Measurements from ENCODE around the gene MYH9. TPM values are rescaled to one million over a fixed set of nuclear protein-coding genes. Genes with fewer than 3 reads are reported as not detected.

MYH9 gene
- total RNA-seq, 8 experiments from 2014 or later = 10.0 to 119 (median 53.1) TPM

DNA sequence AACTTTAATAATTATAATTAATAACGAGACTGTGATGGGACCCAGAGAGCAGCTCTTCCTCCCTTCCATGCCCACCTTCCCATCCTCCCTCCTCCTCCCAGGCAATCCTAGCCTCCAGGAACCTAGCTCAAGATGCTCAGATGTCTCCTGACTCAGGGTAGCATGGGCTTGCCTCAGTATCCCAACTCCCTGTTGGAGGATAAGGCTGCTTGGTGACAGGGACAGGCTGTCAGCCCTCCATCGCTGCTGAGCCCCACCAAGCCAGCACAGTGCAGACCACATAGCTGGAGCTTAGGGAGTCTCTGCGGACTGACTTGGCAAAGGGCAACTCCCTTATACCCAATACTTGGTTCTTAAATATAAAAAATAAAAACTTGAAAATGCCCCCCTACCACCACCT, 11.5 kb downstream of the MYH9 start:
- 83 to 100% (median 100%) methylated on average over 1 to 2 of the region's 3 CpGs; no CpG with 5 or more reads in 6 of the 10 experiments for WGBS, 10 experiments
- H3K27ac ChIP-seq = no peak overlapping the region

DNA sequence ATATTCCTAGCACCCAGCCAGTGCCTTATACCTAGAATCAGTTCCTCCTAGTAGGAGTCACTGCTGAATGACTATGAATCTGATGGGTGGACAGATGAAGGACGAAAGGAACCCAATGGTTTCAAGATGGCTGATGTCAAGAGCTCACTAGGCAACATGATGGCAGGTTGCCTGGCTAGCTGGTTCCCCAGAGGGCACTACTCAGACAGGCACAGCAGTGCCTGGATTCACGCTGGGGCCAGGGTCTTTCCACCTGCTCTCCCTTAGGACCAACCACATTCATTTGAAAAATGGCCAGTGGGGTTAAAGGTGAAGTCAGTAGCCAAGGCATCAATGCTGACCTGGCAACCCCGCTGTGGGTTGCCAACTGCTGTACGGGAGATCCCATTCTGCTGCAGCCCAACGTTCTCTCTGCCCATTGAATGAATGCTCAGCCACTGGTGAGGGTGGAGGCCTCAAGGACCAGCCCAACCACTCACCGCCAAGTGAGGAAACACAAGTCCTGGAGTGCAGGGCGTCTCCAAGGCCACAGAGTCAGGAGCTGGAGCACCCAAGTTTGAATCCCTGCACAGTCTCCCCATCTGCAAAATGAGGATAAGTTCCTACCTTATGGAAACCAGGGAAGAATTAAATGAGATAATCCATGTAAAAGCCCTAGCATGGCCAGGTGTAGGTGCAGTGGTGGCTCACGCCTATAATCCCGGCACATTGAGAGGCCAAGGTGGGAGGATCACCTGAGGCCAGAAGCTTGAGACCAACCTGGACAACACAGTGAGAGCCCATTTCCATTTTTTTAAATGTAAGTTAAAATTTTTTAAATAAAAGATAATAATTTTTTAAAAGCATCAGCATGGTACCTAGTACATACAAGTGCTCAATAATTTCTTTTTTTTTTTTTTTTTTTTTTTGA, 12.4 kb downstream of the MYH9 start:
- in situ Hi-C loops (cut with MboI; ENCODE audit: low pct_unique_long_range_greater_than_20kb in 2 of 9, low sequenced_read_pairs in 9 of 9, unreplicated experiment in 9 of 9) = no loop called here
- 40 to 89% (median 85%) methylated on average over 1 to 5 of the region's 9 CpGs; no CpG with 5 or more reads in 5 of the 10 experiments for WGBS, 10 experiments
- H3K27ac ChIP-seq = no peak overlapping the region
- peak in 3 of 8 experiments; percentile 12 to 47 (median 13) for ATAC-seq (replicated peaks in 6 of 8)
- peaks cover 0 to 14% of the 10 kb centered on the region in 2 donors for H3K4me1 ChIP-seq (replicated peaks in 1 of 2)
- H3K4me3 ChIP-seq = no peak overlapping the region

More for the DNA sequence above, 11.5 kb downstream of the MYH9 start:
- in situ Hi-C loops (cut with MboI; ENCODE audit: low pct_unique_long_range_greater_than_20kb in 2 of 9, low sequenced_read_pairs in 9 of 9, unreplicated experiment in 9 of 9) = no loop called here
- ATAC-seq (replicated peaks in 6 of 8) = no peak
- H3K4me1 ChIP-seq (replicated peaks in 1 of 2) = peaks cover 0 to 5% of the 10 kb centered on the region in 2 donors
- H3K4me3 ChIP-seq = no peak overlapping the region

DNA sequence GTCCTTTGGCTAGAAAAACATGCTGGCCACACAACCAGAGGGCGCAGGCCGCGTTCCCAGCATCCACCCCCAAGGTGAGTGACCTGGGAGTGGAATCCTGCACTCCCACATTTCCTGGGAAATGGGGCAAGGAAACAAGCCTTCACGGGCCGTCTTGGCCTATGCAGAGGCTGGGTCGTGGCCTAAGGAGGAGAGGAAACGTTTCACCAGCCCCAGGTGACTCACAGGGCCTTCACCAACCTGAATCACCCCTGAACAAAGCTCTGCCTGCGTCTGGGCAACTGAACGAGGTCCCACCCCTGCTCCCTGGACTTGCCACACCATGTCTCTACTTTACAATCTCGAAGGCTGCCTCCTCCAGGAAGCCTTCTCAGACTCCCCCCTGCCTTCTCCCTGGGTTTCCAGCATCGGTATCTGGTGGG, 13.2 kb downstream of the MYH9 start:
- H3K4me1 ChIP-seq (replicated peaks in 1 of 2) = peaks cover 0 to 19% of the 10 kb centered on the region in 2 donors
- H3K4me3 ChIP-seq = no peak overlapping the region
- H3K27ac ChIP-seq = no peak overlapping the region
- WGBS, 10 experiments = 0 to 90% (median 70%) methylated on average over 1 to 3 of the region's 11 CpGs; no CpG with 5 or more reads in 6 of the 10 experiments
- ATAC-seq (replicated peaks in 6 of 8) = no peak
- in situ Hi-C loops (cut with MboI; ENCODE audit: low pct_unique_long_range_greater_than_20kb in 2 of 9, low sequenced_read_pairs in 9 of 9, unreplicated experiment in 9 of 9) = no loop called here

DNA sequence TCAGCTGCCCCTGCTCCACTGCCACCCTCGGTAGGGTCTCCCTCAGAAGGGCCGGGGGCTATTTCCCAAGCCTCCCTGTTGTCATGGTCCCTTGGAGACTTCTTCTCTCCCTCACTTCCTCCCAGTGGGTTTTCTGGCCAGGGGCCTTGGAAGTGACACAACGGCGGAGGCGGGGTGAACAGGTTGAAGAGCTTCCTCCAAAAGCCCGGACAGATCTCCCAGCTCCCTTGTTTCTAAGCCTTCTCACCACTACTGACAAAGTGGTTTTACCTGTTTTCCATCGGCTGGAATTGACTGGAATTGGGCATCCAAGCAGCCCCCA, 14.5 kb downstream of the MYH9 start:
- no peak for ATAC-seq (replicated peaks in 6 of 8)
- in situ Hi-C loops (cut with MboI; ENCODE audit: low pct_unique_long_range_greater_than_20kb in 2 of 9, low sequenced_read_pairs in 9 of 9, unreplicated experiment in 9 of 9) = no loop called here
- no peak overlapping the region for H3K27ac ChIP-seq
- 40 to 100% (median 71%) methylated on average over 1 to 3 of the region's 7 CpGs; no CpG with 5 or more reads in 6 of the 10 experiments for WGBS, 10 experiments
- peaks cover 0 to 28% of the 10 kb centered on the region in 2 donors for H3K4me1 ChIP-seq (replicated peaks in 1 of 2)
- no peak overlapping the region for H3K4me3 ChIP-seq

DNA sequence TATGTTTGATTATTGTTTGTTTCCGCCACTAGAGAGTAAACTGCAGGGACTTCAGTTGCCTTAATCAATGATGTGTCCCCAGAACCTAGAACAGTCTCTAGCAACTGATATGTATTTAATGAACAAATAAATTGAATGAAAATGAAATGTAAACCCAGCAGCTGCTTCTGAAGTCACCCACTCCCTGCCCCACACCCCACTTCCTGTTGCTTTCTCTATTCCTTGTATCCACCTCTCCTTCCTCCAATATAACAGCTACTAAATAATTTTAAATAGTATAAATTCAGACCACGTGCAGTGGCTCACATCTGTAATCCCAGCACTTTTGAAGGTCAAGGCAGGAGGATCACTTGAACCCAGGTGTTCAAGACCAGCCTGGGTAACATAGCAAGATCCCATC, 15.8 kb downstream of the MYH9 start:
- H3K27ac ChIP-seq = no peak overlapping the region
- ATAC-seq (replicated peaks in 6 of 8) = no peak
- in situ Hi-C loops (cut with MboI; ENCODE audit: low pct_unique_long_range_greater_than_20kb in 2 of 9, low sequenced_read_pairs in 9 of 9, unreplicated experiment in 9 of 9) = no loop called here
- no peak overlapping the region for H3K4me3 ChIP-seq
- 54 to 100% (median 100%) methylated on average over 1 to 2 of the region's 2 CpGs; no CpG with 5 or more reads in 4 of the 10 experiments for WGBS, 10 experiments
- peaks cover 0 to 33% of the 10 kb centered on the region in 2 donors for H3K4me1 ChIP-seq (replicated peaks in 1 of 2)

DNA sequence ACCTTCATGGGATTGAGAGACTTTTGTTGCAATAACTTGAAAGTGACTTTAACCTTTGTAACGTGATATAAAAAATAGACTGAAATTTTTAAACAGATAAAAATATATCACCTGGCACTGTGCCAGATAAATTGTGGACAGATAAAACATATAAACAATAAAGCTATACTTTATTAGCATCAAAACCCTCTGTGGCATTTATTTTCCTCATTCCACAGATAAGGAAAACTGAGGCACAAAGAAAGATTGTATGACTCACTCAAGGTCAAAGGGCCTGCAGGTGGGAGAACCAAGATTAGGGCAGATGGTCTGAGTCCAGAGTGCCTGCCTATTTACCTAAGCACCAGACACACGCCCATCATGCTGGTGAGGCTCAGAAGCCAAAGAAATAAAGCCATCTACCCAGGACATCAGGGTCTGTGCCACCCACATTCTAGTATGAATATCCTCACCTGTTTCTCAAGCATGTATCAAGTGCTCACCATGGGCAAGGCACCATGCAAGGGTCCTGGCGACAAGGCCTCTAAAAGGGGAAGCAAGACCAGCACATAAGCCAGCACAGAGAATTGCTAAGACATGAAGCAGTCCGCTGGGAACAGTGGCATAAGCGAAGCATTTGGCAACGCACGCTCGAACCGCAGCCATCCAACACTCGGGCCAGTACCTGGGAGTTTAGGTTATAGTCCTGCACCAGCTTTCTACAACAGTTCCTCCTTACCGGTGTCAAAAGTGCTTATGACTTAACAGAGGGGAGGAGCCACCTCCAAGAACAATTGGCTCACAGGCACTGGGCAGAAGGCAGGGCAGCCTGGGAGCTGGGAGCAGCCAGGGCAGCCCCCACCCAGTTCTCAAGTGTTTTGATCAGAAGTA, 17.6 kb downstream of the MYH9 start:
- Histone ChIP-seq H3K27ac (no peak overlapping the region), H3K4me1 (replicated peaks in 1 of 2) (peaks cover 6 to 45% of the 10 kb centered on the region in 2 donors), H3K4me3 (no peak overlapping the region)
- in situ Hi-C loops (cut with MboI; ENCODE audit: low pct_unique_long_range_greater_than_20kb in 2 of 9, low sequenced_read_pairs in 9 of 9, unreplicated experiment in 9 of 9) = no loop called here
- WGBS, 10 experiments = 50 to 100% (median 85%) methylated on average over 1 to 10 of the region's 11 CpGs
- peak; percentile 46 to 67 (median 54) for ATAC-seq (replicated peaks in 6 of 8)

DNA sequence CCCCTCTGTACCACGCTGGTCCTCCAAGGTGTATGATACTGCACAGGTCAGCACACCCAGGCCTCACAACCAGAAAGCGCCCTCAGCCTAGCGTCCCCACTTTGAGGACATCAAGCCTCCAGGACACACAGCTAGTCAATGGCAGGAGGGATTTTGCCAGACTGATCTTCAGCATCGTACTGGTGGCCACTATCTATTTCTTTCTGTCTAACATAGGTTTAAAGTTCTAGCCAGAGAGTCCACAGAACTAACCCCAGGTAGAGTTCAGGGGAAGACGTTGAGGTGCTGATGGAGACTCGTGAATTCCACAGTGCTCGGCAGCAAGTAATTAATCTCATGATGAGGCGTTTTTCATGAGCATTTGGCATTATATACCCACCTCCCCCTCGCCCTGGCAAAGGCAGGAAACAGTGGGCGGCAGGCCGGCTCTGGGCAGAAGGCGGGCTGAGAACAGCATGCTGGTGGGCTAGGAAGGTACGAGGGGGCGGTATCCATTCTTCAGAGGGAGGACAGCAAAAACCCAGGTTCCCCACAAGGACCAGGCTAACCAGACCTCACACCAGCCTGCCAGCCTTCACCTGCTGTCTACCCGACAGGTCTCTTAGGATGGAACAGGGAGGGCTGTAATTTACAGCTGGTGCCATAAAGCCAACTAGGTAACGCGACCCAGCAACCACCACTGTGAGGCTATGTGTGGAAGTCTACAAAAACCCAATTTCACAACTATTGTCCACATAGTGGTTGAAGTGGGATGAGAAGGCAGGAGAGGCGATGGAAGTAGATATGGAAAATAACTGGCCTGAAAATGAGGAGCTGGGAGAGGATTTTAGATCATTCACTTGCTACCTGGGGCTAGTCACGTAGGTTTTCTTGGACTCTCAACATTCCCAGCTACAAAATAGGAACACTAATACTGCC, 18.5 kb downstream of the MYH9 start:
- 64 to 100% (median 77%) methylated on average over 1 to 12 of the region's 19 CpGs for WGBS, 10 experiments
- H3K27ac ChIP-seq = no peak overlapping the region
- H3K4me3 ChIP-seq = no peak overlapping the region
- H3K4me1 ChIP-seq (replicated peaks in 1 of 2) = peaks cover 6 to 47% of the 10 kb centered on the region in 2 donors
- peak in 1 of 8 experiments; percentile 31 for ATAC-seq (replicated peaks in 6 of 8)
- in situ Hi-C loops (cut with MboI; ENCODE audit: low pct_unique_long_range_greater_than_20kb in 2 of 9, low sequenced_read_pairs in 9 of 9, unreplicated experiment in 9 of 9) = no loop called here

DNA sequence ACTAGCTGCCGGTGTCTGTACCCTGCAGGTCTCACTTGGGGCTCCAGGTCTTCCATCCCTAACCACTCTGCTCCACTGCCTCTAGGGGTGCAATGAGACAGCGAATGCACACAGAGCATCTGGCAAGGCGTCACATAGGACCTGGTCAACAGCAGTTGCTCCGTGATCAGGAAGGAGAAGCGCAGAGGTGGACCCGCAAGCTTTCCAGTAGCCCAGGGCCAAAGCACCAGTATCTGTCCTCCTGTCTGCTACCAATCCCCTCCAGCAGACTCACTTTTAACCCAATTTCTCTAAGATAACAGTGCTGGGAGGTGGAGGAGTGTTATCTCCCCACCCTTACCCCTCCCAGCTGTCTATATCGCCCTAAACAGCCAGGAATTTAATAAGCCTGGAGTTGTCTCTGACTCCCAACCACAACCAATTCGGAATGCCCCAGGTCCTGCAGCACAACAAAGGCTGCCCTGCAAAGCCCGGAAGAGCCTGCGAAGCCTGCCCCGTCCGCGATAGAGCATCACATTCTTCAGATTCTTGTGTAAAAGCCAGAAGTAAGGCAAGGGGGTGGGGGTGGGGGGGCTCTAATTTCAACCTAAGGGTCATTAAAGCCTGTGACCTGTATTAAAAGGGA, 19.3 kb downstream of the MYH9 start:
- Histone ChIP-seq H3K4me3 (no peak overlapping the region), H3K27ac (no peak overlapping the region), H3K4me1 (replicated peaks in 1 of 2) (peaks cover 6 to 47% of the 10 kb centered on the region in 2 donors)
- WGBS, 10 experiments = 51 to 93% (median 86%) methylated on average over 1 to 5 of the region's 13 CpGs; no CpG with 5 or more reads in 3 of the 10 experiments
- in situ Hi-C loops (cut with MboI; ENCODE audit: low pct_unique_long_range_greater_than_20kb in 2 of 9, low sequenced_read_pairs in 9 of 9, unreplicated experiment in 9 of 9) = no loop called here
- peak in 4 of 8 experiments; percentile 10 to 69 (median 20) for ATAC-seq (replicated peaks in 6 of 8)

DNA sequence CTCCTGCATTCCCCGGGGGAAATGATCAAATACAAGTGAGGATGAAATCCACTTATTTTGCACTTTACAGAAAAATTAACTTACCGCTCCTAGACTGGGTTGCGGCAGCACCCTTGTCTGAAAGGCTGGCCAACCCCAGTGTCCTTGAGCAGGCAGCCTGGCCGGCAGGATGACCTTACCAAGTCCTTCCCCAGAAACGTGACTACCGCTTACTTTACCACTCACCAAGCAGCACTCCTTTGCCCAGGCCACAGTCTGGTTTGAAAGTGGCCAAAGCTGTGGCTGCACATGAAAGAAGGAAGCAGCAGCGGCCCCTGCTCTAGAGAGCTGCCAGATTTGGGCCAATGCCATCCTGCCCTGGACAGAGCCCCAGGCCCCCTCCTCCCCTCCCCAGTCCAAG, 20.3 kb downstream of the MYH9 start:
- WGBS, 10 experiments = 57 to 100% (median 96%) methylated on average over 1 to 4 of the region's 7 CpGs; no CpG with 5 or more reads in 6 of the 10 experiments
- Histone ChIP-seq H3K27ac (no peak overlapping the region), H3K4me1 (replicated peaks in 1 of 2) (peaks cover 6 to 50% of the 10 kb centered on the region in 2 donors)

DNA sequence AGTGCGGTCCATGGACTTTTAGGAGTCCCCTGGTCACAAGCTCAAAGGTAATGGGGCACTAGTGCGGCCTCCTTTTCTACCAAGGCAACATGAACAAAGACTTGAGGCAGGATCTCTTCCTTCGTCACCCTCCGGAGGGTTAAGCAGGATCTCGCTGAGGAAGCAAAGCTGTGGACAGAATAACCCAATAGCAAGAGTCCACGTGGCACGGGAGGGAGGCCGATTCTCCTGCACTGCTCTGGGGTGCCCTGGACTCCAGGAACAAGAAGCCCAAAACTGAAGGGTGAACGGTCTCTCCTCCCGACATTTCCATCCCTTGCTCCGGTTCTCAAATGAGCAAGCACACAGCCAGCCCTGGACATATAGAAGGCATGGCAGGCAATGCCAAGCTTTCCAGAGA, 20.7 kb downstream of the MYH9 start:
- 74 to 100% (median 93%) methylated on average over 1 to 6 of the region's 11 CpGs; no CpG with 5 or more reads in 4 of the 10 experiments for WGBS, 10 experiments
- Histone ChIP-seq H3K27ac (no peak overlapping the region), H3K4me3 (no peak overlapping the region), H3K4me1 (replicated peaks in 1 of 2) (peaks cover 6 to 50% of the 10 kb centered on the region in 2 donors)
- in situ Hi-C loops (cut with MboI; ENCODE audit: low pct_unique_long_range_greater_than_20kb in 2 of 9, low sequenced_read_pairs in 9 of 9, unreplicated experiment in 9 of 9) = no loop called here
- no peak for ATAC-seq (replicated peaks in 6 of 8)

More for the DNA sequence above, 20.3 kb downstream of the MYH9 start:
- ATAC-seq (replicated peaks in 6 of 8) = no peak
- in situ Hi-C loops (cut with MboI; ENCODE audit: low pct_unique_long_range_greater_than_20kb in 2 of 9, low sequenced_read_pairs in 9 of 9, unreplicated experiment in 9 of 9) = no loop called here
- H3K4me3 ChIP-seq = no peak overlapping the region

DNA sequence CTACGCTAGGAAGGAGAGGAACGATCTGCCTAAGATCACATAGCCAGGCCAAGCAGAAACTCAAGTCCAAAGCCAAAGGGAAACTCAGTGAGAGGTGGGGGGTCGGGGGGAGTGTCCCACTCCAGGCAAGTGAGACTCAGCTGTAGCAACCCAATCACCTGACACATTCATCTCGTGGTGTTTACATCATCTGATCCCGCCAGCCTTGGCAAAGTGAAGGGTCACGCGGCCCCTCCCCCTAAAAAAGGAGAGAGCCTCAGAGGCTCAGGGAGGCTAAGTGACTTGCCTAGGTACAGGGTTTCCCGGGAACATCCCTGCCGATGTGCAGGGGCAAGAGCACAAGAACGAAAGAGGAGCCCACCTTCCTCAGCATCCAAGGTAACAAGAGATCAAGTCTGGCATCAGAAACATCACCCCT, 21.5 kb downstream of the MYH9 start:
- H3K27ac ChIP-seq = no peak overlapping the region
- in situ Hi-C loops (cut with MboI; ENCODE audit: low pct_unique_long_range_greater_than_20kb in 2 of 9, low sequenced_read_pairs in 9 of 9, unreplicated experiment in 9 of 9) = no loop called here
- WGBS, 10 experiments = 10 to 89% (median 73%) methylated on average over 1 to 8 of the region's 10 CpGs; no CpG with 5 or more reads in 5 of the 10 experiments
- peaks cover 6 to 48% of the 10 kb centered on the region in 2 donors for H3K4me1 ChIP-seq (replicated peaks in 1 of 2)
- H3K4me3 ChIP-seq = no peak overlapping the region
- ATAC-seq (replicated peaks in 6 of 8) = peak in 5 of 8 experiments; percentile 19 to 77 (median 72)

DNA sequence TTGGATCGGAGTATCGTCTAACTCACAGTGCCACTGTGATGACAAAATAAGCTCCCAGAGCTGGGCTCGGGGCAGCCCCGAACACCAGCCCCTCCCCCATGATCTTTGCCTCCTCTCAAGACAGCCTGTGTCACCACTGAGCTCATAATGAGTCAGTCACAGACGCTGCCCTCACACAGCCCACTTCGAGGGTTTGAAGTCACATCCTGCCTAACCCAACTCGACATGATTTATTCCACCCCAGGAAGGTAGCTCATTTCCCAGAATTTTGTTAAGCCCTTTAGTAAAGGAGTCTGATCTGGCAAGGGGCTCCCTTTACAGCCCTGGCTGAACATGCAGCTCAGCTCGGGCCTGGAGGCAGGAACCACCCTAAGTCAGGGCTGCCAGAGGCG, 22.8 kb downstream of the MYH9 start:
- Histone ChIP-seq H3K4me1 (replicated peaks in 1 of 2) (peaks cover 6 to 35% of the 10 kb centered on the region in 2 donors), H3K4me3 (no peak overlapping the region), H3K27ac (no peak overlapping the region)
- ATAC-seq (replicated peaks in 6 of 8) = peak; percentile 20 to 88 (median 84)
- in situ Hi-C loops (cut with MboI; ENCODE audit: low pct_unique_long_range_greater_than_20kb in 2 of 9, low sequenced_read_pairs in 9 of 9, unreplicated experiment in 9 of 9) = no loop called here
- 0 to 100% (median 60%) methylated on average over 1 to 3 of the region's 9 CpGs; no CpG with 5 or more reads in 5 of the 10 experiments for WGBS, 10 experiments

Data from motor neuron (in vitro differentiated cells).